Measurements from ENCODE around the gene A4GALT.
"Not testable (repeated sequence)": the region's sequence is repeated elsewhere in the genome, so short reads cannot be mapped to it uniquely, and the experiment has no call there.

A4GALT gene

GRCh38 chr22:42720263-42721044, at the start of gene A4GALT:
A4GALT (minus strand) TSS chr22:42720870; CDS start chr22:42693951, 26,919 bp downstream.
- DNase-seq (ENCODE audit: low read depth), result no peak

- no peak for DNase-seq (ENCODE audit: low read depth)
Measured at GRCh38 chr22:42770448-42770726, 49.7 kb upstream of the A4GALT start.

GRCh38 chr22:42769574-42770447, 49.1 kb upstream of the A4GALT start:
- DNase-seq (ENCODE audit: low read depth), result no peak

- DNase-seq (ENCODE audit: low read depth), result no peak
Measured at GRCh38 chr22:42769238-42769573, 48.5 kb upstream of the A4GALT start.

GRCh38 chr22:42768385-42769035, 47.8 kb upstream of the A4GALT start:
- no peak for DNase-seq (ENCODE audit: low read depth)

GRCh38 chr22:42766860-42767259, 46.2 kb upstream of the A4GALT start:
- DNase-seq (ENCODE audit: low read depth), result no peak

- no peak for DNase-seq (ENCODE audit: low read depth)
Measured at GRCh38 chr22:42764895-42765363, 44.3 kb upstream of the A4GALT start.

GRCh38 chr22:42763965-42764480, 43.4 kb upstream of the A4GALT start:
- no peak for DNase-seq (ENCODE audit: low read depth)

GRCh38 chr22:42760806-42761565, 40.3 kb upstream of the A4GALT start:
- DNase-seq (ENCODE audit: low read depth), result no peak

- no peak for DNase-seq (ENCODE audit: low read depth)
Measured at GRCh38 chr22:42758931-42759629, 38.4 kb upstream of the A4GALT start.

- DNase-seq (ENCODE audit: low read depth), result not testable (repeated sequence)
Measured at GRCh38 chr22:42755553-42755952, 34.9 kb upstream of the A4GALT start.

GRCh38 chr22:42755121-42755520, 34.5 kb upstream of the A4GALT start:
- DNase-seq (ENCODE audit: low read depth), result not testable (repeated sequence)

GRCh38 chr22:42754658-42755057, 34.0 kb upstream of the A4GALT start:
- DNase-seq (ENCODE audit: low read depth), result no peak

- no peak for DNase-seq (ENCODE audit: low read depth)
Measured at GRCh38 chr22:42752912-42753311, 32.2 kb upstream of the A4GALT start.

GRCh38 chr22:42752230-42752746, 31.6 kb upstream of the A4GALT start:
- DNase-seq (ENCODE audit: low read depth), result no peak

- not testable (repeated sequence) for DNase-seq (ENCODE audit: low read depth)
Measured at GRCh38 chr22:42750421-42750820, 29.8 kb upstream of the A4GALT start.

- DNase-seq (ENCODE audit: low read depth), result no peak
Measured at GRCh38 chr22:42747701-42748513, 27.2 kb upstream of the A4GALT start.

GRCh38 chr22:42745118-42745517, 24.4 kb upstream of the A4GALT start:
- no peak for DNase-seq (ENCODE audit: low read depth)

GRCh38 chr22:42743501-42743991, 22.9 kb upstream of the A4GALT start:
- DNase-seq (ENCODE audit: low read depth), result no peak

- DNase-seq (ENCODE audit: low read depth), result no peak
Measured at GRCh38 chr22:42742940-42743339, 22.3 kb upstream of the A4GALT start.
